Lung (tissue), 12 donors: Measurements from ENCODE around the gene PLEKHH1. TPM values are rescaled to one million over a fixed set of nuclear protein-coding genes. Genes with fewer than 3 reads are reported as not detected.
A peak's percentile ranks its signal among the peaks of the same experiment; 100 is the strongest.

Experiments
- ATAC-seq: fragments of 200-7000 bp; cut with Tn5 transposase; one replicate; pipeline ENCODE4 v1.9.1; 2020; ENCODE audit warnings: moderate number of reproducible peaks; ENCODE audit not compliant: insufficient read depth, low FRiP score
- DNase-seq, 3 donors: peaks; one replicate each; pipeline ENCODE4 v3.0.0-alpha.2; 2013 to 2017
- H3K27ac ChIP-seq, 2 donors: one replicate each; pipeline ENCODE4 v1.5.1; 2013; ENCODE audit warnings: mild to moderate bottlenecking in 2 of 2, moderate library complexity in 2 of 2, control low read depth in 1 of 2, inconsistent platforms in 1 of 2, low read depth in 1 of 2, low read length in 1 of 2
- H3K27me3 ChIP-seq, 3 donors: one replicate each; pipeline ENCODE4 v1.5.1; 2013; ENCODE audit warnings: low read length in 2 of 3; ENCODE audit not compliant: control insufficient read depth in 3 of 3, insufficient read depth in 3 of 3
- H3K36me3 ChIP-seq, 4 donors: one replicate each; pipeline ENCODE4 v1.5.1; 2013; ENCODE audit warnings: low read length in 4 of 4, mild to moderate bottlenecking in 1 of 4, moderate library complexity in 1 of 4; ENCODE audit not compliant: control insufficient read depth in 4 of 4, insufficient read depth in 4 of 4
- H3K4me1 ChIP-seq, 5 donors: one replicate each; pipeline ENCODE4 v1.5.1; 2013; ENCODE audit warnings: low read length in 5 of 5, mild to moderate bottlenecking in 2 of 5, moderate library complexity in 1 of 5; ENCODE audit not compliant: control insufficient read depth in 5 of 5, insufficient read depth in 5 of 5
- H3K4me3 ChIP-seq: one replicate; pipeline ENCODE4 v1.5.1; 2013; ENCODE audit warnings: mild to moderate bottlenecking, control low read depth, moderate library complexity
- H3K9ac ChIP-seq, 2 donors: one replicate each; pipeline ENCODE4 v1.5.1; 2013; ENCODE audit warnings: low read length in 2 of 2, control low read depth in 1 of 2; ENCODE audit not compliant: insufficient read depth in 1 of 2
- H3K9me3 ChIP-seq, 4 donors: one replicate each; pipeline ENCODE4 v1.5.1; 2013; ENCODE audit warnings: low read length in 3 of 4, mild to moderate bottlenecking in 1 of 4, moderate library complexity in 1 of 4; ENCODE audit not compliant: control insufficient read depth in 4 of 4, insufficient read depth in 3 of 4
- WGBS, 2 donors: extraction: QIAGEN DNeasy Blood & Tissue Kit; methylation state at CpG; one replicate each; pipeline ENCODE4 v1.1.7; 2013; 5-methylcytosine and 5-hydroxymethylcytosine counted together
- polyA plus RNA-seq, 2 donors: library from polyadenylated mRNA; stranded (reverse); fragments of 200-250 nt; gene quantifications; one replicate each; pipeline ENCODE4 v1.2.1, GENCODE V29; 2013
- total RNA-seq, 2 donors: library from RNA; depleted of rRNA in 1 of 2; stranded (reverse); fragments of >200 nt in 1 of 2; gene quantifications; one replicate each; pipeline ENCODE4 v1.2.1, GENCODE V29; 2014 to 2021
- TF ChIP-seq, protein P1 (sequence below): IDR thresholded peaks from 2 replicates; pipeline ENCODE4 v1.5.1; 2012; ENCODE audit warnings: mild to moderate bottlenecking; ENCODE audit errors: control extremely low read depth, extremely low read depth
- donor health status: control.
- donor health status: control.
- donor health status: Bipolar disorder and iron deficiency.
- donor health status: healthy.
- donor health status: DM: yes; HTN: yes; CAD: no.

The PLEKHH1 gene
- total and polyA plus RNA-seq, 4 donors, result 0.80 to 9.3 (median 2.9) TPM

DNA sequence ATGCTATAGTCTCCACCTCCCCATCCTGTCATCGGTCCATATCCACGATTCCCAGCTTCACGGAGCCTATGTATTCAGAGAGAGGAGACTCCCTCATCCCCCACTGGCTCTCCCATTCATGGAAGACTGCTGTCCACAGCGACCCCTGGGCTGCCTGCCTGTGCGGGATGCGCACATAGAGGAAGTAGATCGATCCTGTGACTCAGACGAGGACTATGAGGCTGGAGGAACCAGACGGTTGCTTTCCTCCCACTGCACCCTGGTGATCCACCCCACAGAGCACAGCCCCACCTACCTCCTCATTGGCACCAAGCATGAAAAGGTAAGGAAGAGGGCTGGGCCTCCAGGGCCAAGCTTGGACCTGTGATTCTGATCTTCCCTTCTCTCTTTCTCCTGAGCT is 42.6 kb downstream of the PLEKHH1 start:
- Histone ChIP-seq H3K4me3 (no peak overlapping the region), H3K9ac (no peak overlapping the region), H3K36me3 (no peaks in the 10 kb centered on the region), H3K4me1 (no peaks in the 10 kb centered on the region), H3K27me3 (no peaks in the 10 kb centered on the region), H3K9me3 (no peaks in the 10 kb centered on the region), H3K27ac (no peak overlapping the region)
- TF ChIP-seq, protein P1, sequence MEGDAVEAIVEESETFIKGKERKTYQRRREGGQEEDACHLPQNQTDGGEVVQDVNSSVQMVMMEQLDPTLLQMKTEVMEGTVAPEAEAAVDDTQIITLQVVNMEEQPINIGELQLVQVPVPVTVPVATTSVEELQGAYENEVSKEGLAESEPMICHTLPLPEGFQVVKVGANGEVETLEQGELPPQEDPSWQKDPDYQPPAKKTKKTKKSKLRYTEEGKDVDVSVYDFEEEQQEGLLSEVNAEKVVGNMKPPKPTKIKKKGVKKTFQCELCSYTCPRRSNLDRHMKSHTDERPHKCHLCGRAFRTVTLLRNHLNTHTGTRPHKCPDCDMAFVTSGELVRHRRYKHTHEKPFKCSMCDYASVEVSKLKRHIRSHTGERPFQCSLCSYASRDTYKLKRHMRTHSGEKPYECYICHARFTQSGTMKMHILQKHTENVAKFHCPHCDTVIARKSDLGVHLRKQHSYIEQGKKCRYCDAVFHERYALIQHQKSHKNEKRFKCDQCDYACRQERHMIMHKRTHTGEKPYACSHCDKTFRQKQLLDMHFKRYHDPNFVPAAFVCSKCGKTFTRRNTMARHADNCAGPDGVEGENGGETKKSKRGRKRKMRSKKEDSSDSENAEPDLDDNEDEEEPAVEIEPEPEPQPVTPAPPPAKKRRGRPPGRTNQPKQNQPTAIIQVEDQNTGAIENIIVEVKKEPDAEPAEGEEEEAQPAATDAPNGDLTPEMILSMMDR, result no peak
- ATAC-seq (no peak), DNase-seq (no peak)
- WGBS, 2 donors, result 57 to 70% methylated on average over 9 of the region's 9 CpGs

DNA sequence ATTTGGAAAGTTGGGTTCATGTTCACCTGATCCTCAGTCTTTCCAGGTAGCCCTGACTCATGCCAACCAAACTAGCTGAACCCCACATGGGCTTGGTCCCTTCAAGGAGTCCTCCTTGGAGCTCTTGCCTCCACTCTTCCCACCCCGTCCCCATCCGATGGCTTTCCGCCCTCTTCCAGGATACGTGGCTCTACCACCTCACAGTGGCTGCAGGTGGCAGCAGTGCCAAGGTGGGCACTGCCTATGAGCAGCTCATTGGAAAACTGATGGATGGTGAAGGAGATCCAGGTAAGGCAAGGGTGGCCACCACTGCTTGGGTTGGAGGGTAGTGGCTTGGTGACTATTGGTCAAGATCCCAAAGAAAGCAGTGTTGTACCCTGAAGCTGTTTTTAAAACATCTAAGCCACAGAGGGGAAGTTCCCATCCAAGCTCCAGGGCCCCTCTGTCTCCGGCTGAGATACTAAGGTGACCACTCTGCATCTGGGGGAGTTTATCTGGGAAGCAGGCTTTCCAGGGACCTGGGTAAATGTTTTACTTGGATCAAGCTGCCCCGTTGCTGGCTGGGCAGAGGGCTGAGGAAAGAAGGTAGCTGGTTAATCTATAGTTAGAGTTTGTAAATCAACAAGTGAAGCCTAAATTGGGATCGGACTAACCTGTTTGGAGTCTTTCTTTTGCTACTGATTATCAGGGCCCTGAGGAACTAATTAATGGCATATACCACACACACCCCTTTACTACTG is 43.3 kb downstream of the PLEKHH1 start:
- no peaks in the 10 kb centered on the region for H3K27me3 ChIP-seq
- no peaks in the 10 kb centered on the region for H3K9me3 ChIP-seq
- H3K36me3 ChIP-seq, result peaks cover 0 to 1% (median 0%) of the 10 kb centered on the region in 4 donors
- no peak overlapping the region for H3K9ac ChIP-seq
- H3K27ac ChIP-seq, result no peak overlapping the region
- ATAC-seq, result no peak
- TF ChIP-seq, protein P1, result no peak
- no peak for DNase-seq
- no peaks in the 10 kb centered on the region for H3K4me1 ChIP-seq
- 93 to 95% methylated on average over 7 of the region's 7 CpGs for WGBS, 2 donors
- H3K4me3 ChIP-seq, result no peak overlapping the region

DNA sequence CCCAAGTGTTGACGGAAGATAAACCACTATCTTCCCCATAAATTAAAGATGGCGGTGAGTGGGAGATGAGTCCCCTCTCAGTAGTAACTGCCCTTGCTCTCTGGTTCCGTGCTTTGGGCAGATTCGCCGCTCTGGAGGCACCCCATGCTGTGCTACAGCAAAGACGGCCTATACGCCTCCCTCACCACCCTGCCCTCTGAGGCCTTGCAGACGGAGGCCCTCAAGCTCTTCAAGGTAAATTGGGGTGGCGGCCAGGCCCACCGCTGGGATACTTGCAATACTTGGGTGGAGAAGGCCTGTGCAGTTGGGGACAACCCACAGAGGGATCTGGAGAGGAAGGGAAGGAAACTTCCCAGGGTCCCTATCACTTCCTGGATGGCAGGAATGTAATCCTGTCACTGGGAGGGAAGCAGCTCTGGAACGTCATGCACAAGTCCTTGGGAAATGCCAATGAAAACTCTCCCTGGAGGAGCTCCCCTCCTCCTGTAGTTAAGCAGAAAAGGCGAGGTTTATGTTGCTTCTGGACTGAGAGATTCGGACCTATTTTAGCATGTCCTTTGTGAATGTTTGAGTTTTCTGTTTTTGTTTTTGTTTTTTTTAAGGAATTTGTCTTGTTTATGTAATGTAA is 44.2 kb downstream of the PLEKHH1 start:
- no peaks in the 10 kb centered on the region for H3K4me1 ChIP-seq
- DNase-seq, result peak in 1 of 3 donors; percentile 27
- no peaks in the 10 kb centered on the region for H3K9me3 ChIP-seq
- no peak overlapping the region for H3K4me3 ChIP-seq
- TF ChIP-seq, protein P1, result no peak
- WGBS, 2 donors, result 82 to 83% methylated on average over 13 of the region's 13 CpGs
- ATAC-seq, result no peak
- H3K27me3 ChIP-seq, result no peaks in the 10 kb centered on the region
- H3K36me3 ChIP-seq, result peaks cover 0 to 1% (median 0%) of the 10 kb centered on the region in 4 donors
- no peak overlapping the region for H3K27ac ChIP-seq
- no peak overlapping the region for H3K9ac ChIP-seq
